K562 (cell line): Measurements from ENCODE around the gene MAP1LC3B. TPM values are rescaled to one million over a fixed set of nuclear protein-coding genes. Genes with fewer than 3 reads are reported as not detected.

Experiments
- ATAC-seq: fragments of 200-7000 bp; cut with Tn5 transposase; 3 replicates; pipeline ENCODE4 v1.9.1; 2020; ENCODE audit warnings: moderate library complexity
- BruUV-seq: library from RNA; stranded (reverse); fragments of 400-500 nt; replicated peaks from 2 replicates; lab custom pipeline; 2021; lab: Mats Ljungman, UMichigan
- CTCF ChIA-PET: fragments of 300-600 bp; formaldehyde crosslinking; extraction: SDS; loops from one replicate; lab custom pipeline; 2021; ENCODE audit warnings: low intra/inter-chr PET ratio; lab: Yijun Ruan, JAX
- POLR2A ChIA-PET: fragments of 300-600, 350-650 bp; sonication (Branson Sonifier 250); formaldehyde crosslinking; extraction: SDS; loops from one replicate; lab custom pipeline; 2021; ENCODE audit warnings: antibody characterized with exemption, inconsistent platforms; lab: Yijun Ruan, JAX
- DNase-seq, 4 experiments: peaks; one replicate each; pipeline versions ENCODE4 v3.0.0 to v3.0.0-alpha.2; 2011 to 2018; ENCODE audit warnings: low spot score in 3 of 4, mixed read lengths in 3 of 4; ENCODE audit errors: extremely low read depth in 1 of 4
- FAIRE-seq: peaks from 2 replicates; lab custom pipeline; 2011; peaks lifted over from hg19 to GRCh38; lab: Jason Lieb, UNC
- H2AFZ ChIP-seq: 2 replicates; pipeline ENCODE4 v1.6.0; 2011; ENCODE audit warnings: low read depth, low read length, control low read depth, inconsistent platforms
- H3K27ac ChIP-seq: fragments of 200-600 bp; 3 replicates; pipeline ENCODE4 v1.8.0; 2011; ENCODE audit warnings: low read depth, mild to moderate bottlenecking, control low read depth, inconsistent platforms, low read length, moderate library complexity, mixed read lengths; ENCODE audit errors: extremely low read depth
- H3K27me3 ChIP-seq, 2 experiments: fragments of 300-600 bp in 1 of 2; 2 replicates in 1 of 2; 3 replicates in 1 of 2; pipeline versions ENCODE4 v1.6.0 to v1.8.0; 2011; ENCODE audit warnings: inconsistent platforms in 2 of 2, low read length in 2 of 2, mild to moderate bottlenecking in 1 of 2, mixed read lengths in 1 of 2, moderate library complexity in 1 of 2; ENCODE audit not compliant: control insufficient read depth in 2 of 2, insufficient read depth in 2 of 2
- H3K36me3 ChIP-seq: fragments of 300-600 bp; 3 replicates; pipeline ENCODE4 v1.8.0; 2011; ENCODE audit warnings: mild to moderate bottlenecking, low read length, inconsistent platforms; ENCODE audit not compliant: control insufficient read depth, insufficient read depth
- H3K4me1 ChIP-seq, 2 experiments: fragments of 200-600 bp in 1 of 2; replicated peaks in 1 of 2; 2 replicates in 1 of 2; 3 replicates in 1 of 2; pipeline versions ENCODE4 v1.5.1 to v1.8.0; 2011; ENCODE audit warnings: inconsistent platforms in 2 of 2, low read length in 2 of 2, mild to moderate bottlenecking in 1 of 2, mixed read lengths in 1 of 2, moderate library complexity in 1 of 2; ENCODE audit not compliant: control insufficient read depth in 2 of 2, insufficient read depth in 2 of 2
- H3K4me2 ChIP-seq: 2 replicates; pipeline ENCODE4 v1.6.1; 2011; ENCODE audit warnings: low read length, control low read depth, inconsistent platforms, mixed read lengths; ENCODE audit not compliant: insufficient read depth
- H3K4me3 ChIP-seq: fragments of 200-600 bp; sonication (generic), shearing (Covaris generic); 2 replicates; pipeline ENCODE4 v1.5.1; 2016; ENCODE audit warnings: control low read depth, inconsistent platforms
- H3K79me2 ChIP-seq: fragments of 200-600 bp; 3 replicates; pipeline ENCODE4 v1.8.0; 2011; ENCODE audit warnings: low read length, inconsistent platforms; ENCODE audit not compliant: control insufficient read depth, insufficient read depth
- H3K9ac ChIP-seq, 2 experiments: 2 replicates each; pipeline versions ENCODE4 v1.6.0 to v1.6.1; 2011; ENCODE audit warnings: low read depth in 2 of 2, low read length in 2 of 2, control low read depth in 1 of 2, inconsistent platforms in 1 of 2, mild to moderate bottlenecking in 1 of 2, mixed read lengths in 1 of 2; ENCODE audit not compliant: insufficient read depth in 1 of 2
- H3K9me1 ChIP-seq: one replicate; pipeline ENCODE4 v1.6.0; 2011; ENCODE audit warnings: inconsistent platforms, mild to moderate bottlenecking, low read length, moderate library complexity; ENCODE audit not compliant: control insufficient read depth, insufficient read depth
- H3K9me3 ChIP-seq: replicated peaks from 2 replicates; pipeline ENCODE4 v1.5.1; 2011; ENCODE audit warnings: low read depth, low read length, inconsistent platforms; ENCODE audit not compliant: control insufficient read depth, insufficient read depth
- H4K20me1 ChIP-seq: replicated peaks from 2 replicates; pipeline ENCODE4 v1.6.1; 2011; ENCODE audit warnings: low read length, inconsistent platforms, mixed read lengths; ENCODE audit not compliant: control insufficient read depth, insufficient read depth
- BDP1 ChIP-seq: IDR thresholded peaks from 3 replicates; pipeline ENCODE4 v1.6.1; 2011; ENCODE audit not compliant: insufficient read length, insufficient read depth
- C11orf30 ChIP-seq: fragments of 450-650 bp; IDR thresholded peaks from 2 replicates; pipeline ENCODE4 v1.6.1; 2016; ENCODE audit warnings: low read depth, mild to moderate bottlenecking
- MAFG ChIP-seq: fragments of 450-650 bp; conservative IDR thresholded peaks from 2 replicates; pipeline ENCODE4 v1.6.1; 2016; ENCODE audit warnings: missing genetic modification characterization, missing compliant biosample characterization
- PHTF2 ChIP-seq: fragments of 250-450 bp; sonication (Bioruptor Pico); IDR thresholded peaks from 2 replicates; pipeline ENCODE4 v1.5.0; 2021; ENCODE audit warnings: mild to moderate bottlenecking
- POLR2G ChIP-seq: fragments of 200-400 bp; formaldehyde crosslinking; IDR thresholded peaks from 2 replicates; pipeline ENCODE4 v1.6.1; 2017; ENCODE audit warnings: low read depth, mild to moderate bottlenecking, antibody characterized with exemption, low read length, moderate library complexity
- ZNF316 ChIP-seq: fragments of 450-650 bp; IDR thresholded peaks from 2 replicates; pipeline ENCODE4 v1.6.1; 2016
- ZNF696 ChIP-seq: fragments of 250-450 bp; sonication (Bioruptor Pico); conservative IDR thresholded peaks from 2 replicates; pipeline ENCODE4 v1.4.0; 2020; ENCODE audit warnings: mild to moderate bottlenecking, moderate library complexity
- ZSCAN29 ChIP-seq: fragments of 450-650 bp; IDR thresholded peaks from 2 replicates; pipeline ENCODE4 v1.6.1; 2017
- WGBS: fragments of 100-300 bp; shearing (Covaris generic); methylation state at CpG from one replicate; pipeline ENCODE4 v1.1.6; 2016; ENCODE audit warnings: low coverage, mixed read lengths; ENCODE audit not compliant: insufficient coverage; ENCODE audit errors: missing lambda C conversion rate; 5-methylcytosine and 5-hydroxymethylcytosine counted together
- in situ Hi-C: fragments of 300-500 bp; cut with MboI; formaldehyde crosslinking; loops from 4 replicates; pipeline ENCODE4 v1.15.0; 2018; ENCODE audit warnings: inconsistent platforms, mixed read lengths
- intact Hi-C: fragments of 100-400 bp; cut with micrococcal nuclease; formaldehyde crosslinking; loops from 2 replicates; pipeline ENCODE4 v1.14.2; 2022
- polyA plus RNA-seq, 8 experiments: library from polyadenylated mRNA; depleted of rRNA in 4 of 8; stranded (reverse) in 5 of 8; unstranded in 3 of 8; fragments of >200 nt; fragmentation: Nextera tagmentation in 2 of 8; fragmentation: Illumina TruSeq in 1 of 8; extraction: Ambion mirVana in 2 of 8; extraction: Trizol in 1 of 8; gene quantifications; 2 replicates each; pipeline versions ENCODE4 v1.2.1 to v1.2.3, GENCODE V29; 2011 to 2014; ENCODE audit warnings: inconsistent platforms in 1 of 8, missing spikeins in 1 of 8
- total RNA-seq, 7 experiments: library from RNA; depleted of rRNA in 6 of 7; stranded (reverse); fragments of >200 nt in 6 of 7; fragmentation: Illumina TruSeq in 2 of 7; extraction: Trizol in 2 of 7; gene quantifications; 2 replicates each; pipeline versions ENCODE4 v1.2.1 to v1.2.3, GENCODE V29; 2011 to 2021; ENCODE audit warnings: low replicate concordance in 1 of 7

The MAP1LC3B gene
- total and polyA plus RNA-seq, 9 of the 15 experiments (the other 6 are each of a cell fraction or from before 2014, with no cell fraction given) = 16.0 to 81.5 (median 36.7) TPM

GRCh38 chr16:87410530-87410929 is 18.4 kb downstream of the MAP1LC3B start:
- H3K4me3 ChIP-seq = no peak overlapping the region
- no peaks in the 10 kb centered on the region for H3K27me3 ChIP-seq
- H2AFZ ChIP-seq = no peak overlapping the region
- intact Hi-C loops = loop anchor here (10.0 kb wide), 1 partner anchor 154 kb away; no protein-coding TSS in a partner anchor
- H3K27ac ChIP-seq = no peak overlapping the region
- POLR2A ChIA-PET = interaction anchor here (0.9 kb wide), 1 partner anchor 18 kb away, joined by 3 read pairs; no protein-coding TSS in a partner anchor
- no peaks in the 10 kb centered on the region for H3K9me3 ChIP-seq
- no peaks in the 10 kb centered on the region for H3K9me1 ChIP-seq
- DNase-seq (no peak), FAIRE-seq (no peak), ATAC-seq (no peak)
- WGBS = 82% methylated on average over 9 of the region's 11 CpGs
- H3K4me1 ChIP-seq = peaks cover 0 to 5% of the 10 kb centered on the region in 2 experiments; a peak in 1 of 5 replicates
- H3K79me2 ChIP-seq = no peaks in the 10 kb centered on the region
- H3K36me3 ChIP-seq = peaks cover 52% of the 10 kb centered on the region; the same call in 2 of the 3 replicates
- H3K4me2 ChIP-seq = no peak overlapping the region
- TF ChIP-seq POLR2G = 0 out of 2 replicates have a peak, but pooled peaks have one; percentile 32
- peak; percentile 55 for TF ChIP-seq C11orf30
- TF ChIP-seq ZNF696 (CRISPR knock-in tag) = no peak
- peak; percentile 30; the same call in 1 of the 2 replicates for TF ChIP-seq MAFG
- no peak for TF ChIP-seq BDP1
- TF ChIP-seq PHTF2 (CRISPR knock-in tag) = no peak
- TF ChIP-seq ZNF316 = peak; percentile 55
- no peak for TF ChIP-seq ZSCAN29
- CTCF ChIA-PET = no interaction called here
- 0 out of 2 replicates have a peak, but pooled peaks cover 3% of the 10 kb centered on the region for H4K20me1 ChIP-seq
- no peak overlapping the region for H3K9ac ChIP-seq
- no TSS peak for BruUV-seq
- in situ Hi-C loops = no loop called here
